ENCODE data around the gene FAIM2. TPM values are rescaled to one million over a fixed set of nuclear protein-coding genes. Genes with fewer than 3 reads are reported as not detected.

The FAIM2 gene
- total RNA-seq, 1 experiment from 2014 or later, result 0.49 TPM

GRCh38 chr12:49876070-49876469, 27.6 kb downstream of the FAIM2 start:
- H3K9me3 ChIP-seq (ENCODE audit: control insufficient read depth, insufficient read depth, low read depth, low read length), result no peaks in the 10 kb centered on the region
- no peak for TF ChIP-seq CTCF (IDR thresholded peaks at IDR 0.05)
- no peak for TF ChIP-seq REST (IDR thresholded peaks at IDR 0.05; ENCODE audit: insufficient read depth in 1 of 2, low read depth in 2 of 2, low read length in 1 of 2)
- no peak for TF ChIP-seq POLR2AphosphoS5 (IDR thresholded peaks at IDR 0.05; ENCODE audit: low read depth, low read length)
- no peak for TF ChIP-seq TCF7L2 (IDR thresholded peaks at IDR 0.05; ENCODE audit: low read depth, low read length)
- TF ChIP-seq SIN3A (IDR thresholded peaks at IDR 0.05; ENCODE audit: borderline replicate concordance, insufficient read depth, low read depth, low read length), result no peak
- intact Hi-C loops (cut with micrococcal nuclease; ENCODE audit: unreplicated experiment), result no loop called here
- ATAC-seq (no peak), DNase-seq (ENCODE audit: low read depth, low spot score) (no peak)
- CTCF ChIA-PET, result no interaction called here
- no peak overlapping the region for H3K4me3 ChIP-seq (ENCODE audit: low read depth in 2 of 2, low read length in 2 of 2)
- H3K27ac ChIP-seq (ENCODE audit: low read length), result no peak overlapping the region
- peaks cover 14% of the 10 kb centered on the region for H3K4me1 ChIP-seq (ENCODE audit: control insufficient read depth, insufficient read depth, low read length)
- in situ Hi-C loops (cut with HindIII; ENCODE audit: low pct_unique_long_range_greater_than_20kb, low sequenced_read_pairs), result no loop called here
- no TSS peak for BruUV-seq (replicated peaks)
- POLR2A ChIA-PET, result no interaction called here
- no peaks in the 10 kb centered on the region for H3K27me3 ChIP-seq (ENCODE audit: control insufficient read depth, insufficient read depth, low read length)
- no peaks in the 10 kb centered on the region for H3K36me3 ChIP-seq (ENCODE audit: control insufficient read depth, insufficient read depth, low read length)

- peak overlapping the region; percentile 68 for H3K27ac ChIP-seq (ENCODE audit: low read length)
- BruUV-seq (replicated peaks), result no TSS peak
- DNase-seq (ENCODE audit: low read depth, low spot score), result no peak
- no peak for TF ChIP-seq POLR2AphosphoS5 (IDR thresholded peaks at IDR 0.05; ENCODE audit: low read depth, low read length)
- TF ChIP-seq TCF7L2 (IDR thresholded peaks at IDR 0.05; ENCODE audit: low read depth, low read length), result no peak
- no peak for TF ChIP-seq REST (IDR thresholded peaks at IDR 0.05; ENCODE audit: insufficient read depth in 1 of 2, low read depth in 2 of 2, low read length in 1 of 2)
- no peak for TF ChIP-seq CTCF (IDR thresholded peaks at IDR 0.05)
- no peak for TF ChIP-seq SIN3A (IDR thresholded peaks at IDR 0.05; ENCODE audit: borderline replicate concordance, insufficient read depth, low read depth, low read length)
- H3K36me3 ChIP-seq (ENCODE audit: control insufficient read depth, insufficient read depth, low read length), result no peaks in the 10 kb centered on the region
- no peaks in the 10 kb centered on the region for H3K27me3 ChIP-seq (ENCODE audit: control insufficient read depth, insufficient read depth, low read length)
- intact Hi-C loops (cut with micrococcal nuclease; ENCODE audit: unreplicated experiment), result no loop called here
- H3K4me1 ChIP-seq (ENCODE audit: control insufficient read depth, insufficient read depth, low read length), result peaks cover 14% of the 10 kb centered on the region
- no peaks in the 10 kb centered on the region for H3K9me3 ChIP-seq (ENCODE audit: control insufficient read depth, insufficient read depth, low read depth, low read length)
- H3K4me3 ChIP-seq (ENCODE audit: low read depth in 2 of 2, low read length in 2 of 2), result no peak overlapping the region
- POLR2A ChIA-PET, result no interaction called here
- no peak for ATAC-seq
- in situ Hi-C loops (cut with HindIII; ENCODE audit: low pct_unique_long_range_greater_than_20kb, low sequenced_read_pairs), result no loop called here
- CTCF ChIA-PET, result no interaction called here
Measured at GRCh38 chr12:49875115-49875720, 28.5 kb downstream of the FAIM2 start.

Data from Panc1 (cell line).